ENCODE data around the gene C2orf80. TPM values are rescaled to one million over a fixed set of nuclear protein-coding genes. Genes with fewer than 3 reads are reported as not detected.
"Not testable (repeated sequence)": the region's sequence is repeated elsewhere in the genome, so short reads cannot be mapped to it uniquely, and the experiment has no call there.

C2orf80 gene
- total and polyA plus RNA-seq, 5 donors: not detected

- intact Hi-C loops (cut with DNase I): no loop called here
- ATAC-seq: peak in 1 of 2 donors; percentile 50
- no peaks in the 10 kb centered on the region for H3K9me3 ChIP-seq (ENCODE audit: control insufficient read depth, low read length)
- H3K27me3 ChIP-seq (ENCODE audit: control insufficient read depth, insufficient read depth): no peaks in the 10 kb centered on the region
- H3K4me1 ChIP-seq (ENCODE audit: control insufficient read depth, insufficient read depth, low read length): peaks cover 5% of the 10 kb centered on the region
- DNase-seq: no peak
- 63% methylated on average over 3 of the region's 3 CpGs for WGBS
- H3K4me3 ChIP-seq (ENCODE audit: low read length): no peak overlapping the region
- H3K27ac ChIP-seq (ENCODE audit: low read length): no peak overlapping the region
Observed at GRCh38 chr2:208147759-208148158, 42.1 kb downstream of the C2orf80 start.

- DNase-seq: no peak
- Histone ChIP-seq H3K27me3 (ENCODE audit: control insufficient read depth, insufficient read depth) (no peaks in the 10 kb centered on the region), H3K27ac (ENCODE audit: low read length) (no peak overlapping the region), H3K4me3 (ENCODE audit: low read length) (no peak overlapping the region), H3K4me1 (ENCODE audit: control insufficient read depth, insufficient read depth, low read length) (peaks cover 5% of the 10 kb centered on the region), H3K9me3 (ENCODE audit: control insufficient read depth, low read length) (no peaks in the 10 kb centered on the region)
- intact Hi-C loops (cut with DNase I): no loop called here
- ATAC-seq: no peak
Observed at GRCh38 chr2:208147008-208147407, 42.8 kb downstream of the C2orf80 start.

GRCh38 chr2:208146006-208146405 is 43.8 kb downstream of the C2orf80 start, which contains the start of gene CRYGB:
Gene CRYGB (minus strand): TSS chr2:208146158. CDS start chr2:208146120, 38 bp downstream.
- no peak for ATAC-seq

GRCh38 chr2:208142925-208143799 is 46.7 kb downstream of the C2orf80 start:
- intact Hi-C loops (cut with DNase I): no loop called here
- Histone ChIP-seq H3K9me3 (ENCODE audit: control insufficient read depth, low read length) (no peaks in the 10 kb centered on the region), H3K4me3 (ENCODE audit: low read length) (no peak overlapping the region), H3K27me3 (ENCODE audit: control insufficient read depth, insufficient read depth) (no peaks in the 10 kb centered on the region), H3K27ac (ENCODE audit: low read length) (no peak overlapping the region), H3K4me1 (ENCODE audit: control insufficient read depth, insufficient read depth, low read length) (peaks cover 5% of the 10 kb centered on the region)
- no peak for DNase-seq
- WGBS: 58% methylated on average over 12 of the region's 14 CpGs
- ATAC-seq: no peak

More at GRCh38 chr2:208146006-208146405, 43.8 kb downstream of the C2orf80 start, which contains the start of gene CRYGB:
- Histone ChIP-seq H3K4me3 (ENCODE audit: low read length) (no peak within 1 kb of the TSS), H3K9me3 (ENCODE audit: control insufficient read depth, low read length) (no peaks in the 10 kb centered on the region), H3K4me1 (ENCODE audit: control insufficient read depth, insufficient read depth, low read length) (peaks cover 5% of the 10 kb centered on the region), H3K27ac (ENCODE audit: low read length) (no peak within 1 kb of the TSS), H3K27me3 (ENCODE audit: control insufficient read depth, insufficient read depth) (no peaks in the 10 kb centered on the region)
- WGBS: 57% methylated on average over 6 of the region's 6 CpGs
- no peak for DNase-seq
- intact Hi-C loops (cut with DNase I): no loop called here

GRCh38 chr2:208142240-208142924 is 47.4 kb downstream of the C2orf80 start:
- DNase-seq (no peak), ATAC-seq (no peak)
- peaks cover 2% of the 10 kb centered on the region for H3K4me1 ChIP-seq (ENCODE audit: control insufficient read depth, insufficient read depth, low read length)
- no peak overlapping the region for H3K27ac ChIP-seq (ENCODE audit: low read length)
- intact Hi-C loops (cut with DNase I): no loop called here
- no peaks in the 10 kb centered on the region for H3K27me3 ChIP-seq (ENCODE audit: control insufficient read depth, insufficient read depth)
- WGBS: 41% methylated on average over 8 of the region's 8 CpGs
- H3K4me3 ChIP-seq (ENCODE audit: low read length): no peak overlapping the region
- H3K9me3 ChIP-seq (ENCODE audit: control insufficient read depth, low read length): no peaks in the 10 kb centered on the region

GRCh38 chr2:208139447-208139846 is 50.4 kb downstream of the C2orf80 start:
- intact Hi-C loops (cut with DNase I): no loop called here
- 88% methylated on average over 18 of the region's 18 CpGs for WGBS

GRCh38 chr2:208138334-208138733 is 51.5 kb downstream of the C2orf80 start:
- H3K9me3 ChIP-seq (ENCODE audit: control insufficient read depth, low read length); intact Hi-C loops (cut with DNase I); ATAC-seq; DNase-seq; H3K27me3 ChIP-seq (ENCODE audit: control insufficient read depth, insufficient read depth); H3K4me3 ChIP-seq (ENCODE audit: low read length); H3K4me1 ChIP-seq (ENCODE audit: control insufficient read depth, insufficient read depth, low read length); H3K27ac ChIP-seq (ENCODE audit: low read length): not testable (repeated sequence)
- WGBS: 94% methylated on average over 7 of the region's 7 CpGs

More at GRCh38 chr2:208139447-208139846, 50.4 kb downstream of the C2orf80 start:
- H3K4me1 ChIP-seq (ENCODE audit: control insufficient read depth, insufficient read depth, low read length): no peaks in the 10 kb centered on the region
- H3K27ac ChIP-seq (ENCODE audit: low read length): no peak overlapping the region
- DNase-seq (no peak), ATAC-seq (no peak)
- H3K4me3 ChIP-seq (ENCODE audit: low read length): no peak overlapping the region
- no peaks in the 10 kb centered on the region for H3K9me3 ChIP-seq (ENCODE audit: control insufficient read depth, low read length)
- H3K27me3 ChIP-seq (ENCODE audit: control insufficient read depth, insufficient read depth): no peaks in the 10 kb centered on the region

GRCh38 chr2:208136716-208137094 is 53.1 kb downstream of the C2orf80 start:
- H3K4me1 ChIP-seq (ENCODE audit: control insufficient read depth, insufficient read depth, low read length): no peaks in the 10 kb centered on the region
- no peak overlapping the region for H3K4me3 ChIP-seq (ENCODE audit: low read length)
- intact Hi-C loops (cut with DNase I): no loop called here
- WGBS: 87% methylated on average over 2 of the region's 2 CpGs
- H3K27ac ChIP-seq (ENCODE audit: low read length): no peak overlapping the region
- ATAC-seq (no peak), DNase-seq (no peak)
- no peaks in the 10 kb centered on the region for H3K9me3 ChIP-seq (ENCODE audit: control insufficient read depth, low read length)
- H3K27me3 ChIP-seq (ENCODE audit: control insufficient read depth, insufficient read depth): no peaks in the 10 kb centered on the region

- no peak overlapping the region for H3K27ac ChIP-seq (ENCODE audit: low read length)
- DNase-seq: peak in 1 of 3 donors; percentile 66
Observed at GRCh38 chr2:208135794-208136715, 53.8 kb downstream of the C2orf80 start.

GRCh38 chr2:208134928-208135586 is 54.8 kb downstream of the C2orf80 start:
- H3K27me3 ChIP-seq (ENCODE audit: control insufficient read depth, insufficient read depth): no peaks in the 10 kb centered on the region
- intact Hi-C loops (cut with DNase I): no loop called here
- H3K9me3 ChIP-seq (ENCODE audit: control insufficient read depth, low read length): no peaks in the 10 kb centered on the region
- 52% methylated on average over 8 of the region's 8 CpGs for WGBS
- H3K27ac ChIP-seq (ENCODE audit: low read length): no peak overlapping the region
- no peaks in the 10 kb centered on the region for H3K4me1 ChIP-seq (ENCODE audit: control insufficient read depth, insufficient read depth, low read length)
- no peak overlapping the region for H3K4me3 ChIP-seq (ENCODE audit: low read length)
- ATAC-seq (no peak), DNase-seq (no peak)

More at GRCh38 chr2:208135794-208136715, 53.8 kb downstream of the C2orf80 start:
- 67% methylated on average over 11 of the region's 11 CpGs for WGBS
- Histone ChIP-seq H3K9me3 (ENCODE audit: control insufficient read depth, low read length) (no peaks in the 10 kb centered on the region), H3K4me3 (ENCODE audit: low read length) (no peak overlapping the region), H3K27me3 (ENCODE audit: control insufficient read depth, insufficient read depth) (no peaks in the 10 kb centered on the region), H3K4me1 (ENCODE audit: control insufficient read depth, insufficient read depth, low read length) (no peaks in the 10 kb centered on the region)
- peak; percentile 74 to 90 for ATAC-seq
- intact Hi-C loops (cut with DNase I): no loop called here
